GM21528 (cell line): ENCODE measurements around the gene CDKAL1.

ENCODE experiments used
- ATAC-seq: cut with Tn5 transposase; IDR thresholded peaks from one replicate; pipeline ENCODE4 v1.9.1; 2021; ENCODE audit warnings: mild to moderate bottlenecking, moderate library complexity; ENCODE audit not compliant: unreplicated experiment, low FRiP score

Gene CDKAL1

DNA sequence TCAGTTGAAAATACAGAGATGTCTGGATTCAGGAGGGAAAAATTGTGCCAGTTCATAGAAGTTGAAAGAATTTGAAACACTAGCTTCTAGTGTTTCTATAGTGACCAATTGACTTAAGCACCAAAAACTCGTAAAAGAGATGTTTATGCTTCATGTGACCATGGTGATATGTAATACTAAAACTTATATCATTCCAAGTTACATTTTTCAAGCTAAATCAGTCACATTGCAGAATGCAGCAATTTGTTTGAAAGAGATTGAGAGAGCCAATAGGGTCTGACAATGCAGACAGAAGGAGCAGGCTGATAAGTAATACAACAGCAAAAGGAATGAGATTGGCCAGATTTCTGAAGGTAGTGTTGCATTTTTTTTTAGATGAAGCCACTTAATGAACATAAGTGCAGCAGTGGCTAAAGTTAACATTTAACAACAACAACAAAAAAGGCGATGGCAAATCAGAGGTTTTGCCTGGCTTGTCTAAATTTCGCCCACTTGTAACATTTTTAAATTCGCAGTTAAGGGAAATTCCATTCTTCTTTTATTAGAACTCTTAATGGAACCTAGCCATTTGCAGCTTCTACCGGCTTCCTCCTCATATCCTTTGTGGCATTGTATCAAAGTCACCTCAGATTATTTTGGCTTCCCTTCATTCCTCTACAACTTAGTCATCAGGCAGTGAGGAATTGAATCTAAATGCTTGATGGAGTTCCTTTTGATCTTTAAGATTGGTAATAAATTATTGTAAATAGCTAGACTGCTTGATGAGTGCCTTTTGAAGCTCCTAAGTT lies 575.3 kb downstream of the CDKAL1 start:
- no peak for ATAC-seq

DNA sequence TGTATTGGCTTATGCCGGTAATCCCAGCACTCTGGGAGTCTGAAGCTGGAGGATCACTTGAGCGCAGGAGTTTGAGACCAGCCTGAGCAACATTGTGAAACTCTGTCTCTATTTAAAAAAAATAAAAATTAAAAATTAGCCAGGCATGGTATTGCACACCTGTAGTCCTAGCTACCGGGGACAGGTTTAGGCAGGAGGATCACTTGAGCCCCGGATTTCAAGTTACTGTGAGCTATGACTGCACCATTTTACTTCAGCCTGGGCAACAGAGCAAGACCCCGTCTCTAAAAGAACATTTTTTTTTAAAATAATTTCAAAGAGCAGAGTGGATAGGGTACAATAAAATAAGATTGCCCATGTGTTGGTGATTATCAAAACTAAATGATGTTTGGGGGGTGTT lies 576.4 kb downstream of the CDKAL1 start:
- ATAC-seq: no peak

DNA sequence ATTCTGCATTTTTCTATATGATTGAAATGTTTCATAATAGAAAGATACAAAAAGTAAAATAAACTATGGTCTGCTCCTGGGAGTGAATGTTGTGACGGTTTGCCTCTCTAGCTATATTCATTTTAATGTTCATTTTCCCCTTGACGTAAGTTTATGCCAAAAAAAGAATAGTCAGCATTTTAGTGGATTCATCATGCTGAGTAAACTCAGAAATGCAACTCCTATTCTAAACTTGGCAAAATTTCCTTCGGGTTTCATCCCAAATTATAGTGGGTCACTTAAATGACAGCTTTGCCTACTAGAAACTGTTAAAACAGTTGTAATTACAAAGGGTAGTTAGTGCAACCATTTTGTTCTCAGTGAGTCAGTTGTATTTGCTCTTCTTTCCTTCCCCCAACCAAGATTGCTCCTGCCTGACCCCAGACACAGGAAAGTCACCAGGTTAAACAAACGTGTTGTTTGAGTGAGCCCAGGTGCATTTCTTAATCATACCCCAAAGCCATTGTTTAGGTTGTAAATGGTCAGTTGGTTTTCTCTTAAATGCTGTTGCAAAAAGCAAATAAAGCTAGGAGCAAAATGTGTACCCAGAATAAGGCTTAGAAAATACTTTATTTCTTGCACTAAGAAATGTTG lies 577.0 kb downstream of the CDKAL1 start:
- no peak for ATAC-seq

DNA sequence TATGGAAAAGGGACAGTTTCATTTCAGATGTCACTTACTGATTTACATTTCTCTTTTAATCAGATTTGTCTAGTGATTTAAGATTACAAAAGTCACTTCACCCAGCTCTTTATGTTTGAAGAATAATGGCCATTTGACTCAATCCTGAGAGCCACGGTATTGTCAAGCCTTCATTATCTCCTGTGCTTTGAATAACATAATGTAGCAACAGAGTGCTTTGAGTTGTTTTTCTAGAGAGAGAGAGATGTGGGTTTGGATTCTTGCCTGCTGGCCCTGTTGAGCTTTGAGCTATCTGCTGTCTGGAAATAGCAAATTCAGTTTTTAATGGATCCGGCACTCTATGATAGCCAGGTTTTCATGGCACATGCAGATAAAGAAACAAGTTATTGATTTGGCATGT lies 580.9 kb downstream of the CDKAL1 start:
- no peak for ATAC-seq

DNA sequence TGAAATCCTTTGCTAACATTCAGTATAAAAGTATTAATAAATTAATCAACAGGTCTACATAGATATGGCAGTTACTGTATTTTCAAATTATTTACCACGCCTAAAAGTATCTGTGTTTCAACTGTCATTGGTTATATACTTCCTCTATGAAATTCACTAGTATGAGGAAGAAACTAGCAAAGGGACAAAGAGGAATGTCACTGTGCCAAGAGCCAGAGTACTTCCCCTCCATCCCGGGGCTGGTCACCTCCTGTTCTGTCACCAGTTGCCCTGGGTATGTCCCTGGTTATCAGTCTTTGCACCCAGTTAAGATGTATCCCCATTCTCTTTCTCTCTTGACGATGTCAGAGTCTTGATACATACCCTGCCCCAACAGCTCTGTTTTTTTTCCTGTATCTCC lies 582.5 kb downstream of the CDKAL1 start:
- no peak for ATAC-seq

DNA sequence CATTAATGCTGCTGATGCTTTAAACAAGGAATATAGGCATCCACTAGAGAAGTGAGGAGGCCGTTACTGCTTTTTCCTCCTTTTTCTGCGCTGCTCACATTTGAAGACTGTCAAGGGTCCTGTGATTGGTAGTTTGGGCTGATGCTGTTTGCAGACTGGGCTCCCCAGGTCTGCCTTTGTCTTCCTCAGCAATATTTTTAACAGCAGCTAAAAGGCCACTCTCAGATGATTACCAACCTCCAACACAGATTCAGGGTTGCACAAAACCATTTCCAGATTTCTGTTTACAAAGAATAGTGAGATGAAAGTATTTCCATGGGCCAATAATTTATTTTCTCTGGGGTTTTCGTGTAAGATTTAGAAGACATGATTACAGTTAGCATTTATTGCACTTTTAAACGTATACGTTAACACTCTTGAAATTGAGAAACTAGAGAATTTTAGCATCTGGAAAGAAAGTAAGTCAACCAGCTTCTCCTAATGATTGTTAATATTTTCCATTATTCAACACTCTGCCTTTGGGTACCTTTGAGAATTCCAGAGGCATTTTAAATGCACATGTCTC lies 584.0 kb downstream of the CDKAL1 start:
- ATAC-seq: no peak

DNA sequence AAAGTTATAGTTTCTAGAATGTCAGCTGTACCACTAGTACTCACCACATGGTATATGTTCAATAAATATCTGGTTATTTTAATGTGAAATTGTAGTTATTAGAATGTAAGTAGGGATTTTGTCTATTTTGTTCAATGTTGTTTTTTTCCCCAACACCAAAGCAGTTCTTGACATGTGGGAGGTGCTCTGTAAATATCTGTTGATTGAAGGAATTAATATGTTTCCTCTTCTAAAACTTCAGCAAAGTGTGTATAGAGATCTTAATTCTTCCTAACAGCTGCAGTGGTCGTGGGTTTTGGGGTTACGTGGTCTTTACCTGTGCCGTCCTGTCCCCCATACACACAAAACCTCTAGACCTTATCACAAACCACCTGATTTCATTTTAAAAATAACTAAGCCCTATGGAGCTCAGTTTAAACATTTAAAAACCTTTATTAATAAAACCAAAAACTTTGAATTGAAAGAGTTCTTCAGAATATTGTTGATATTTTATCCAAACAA lies 587.4 kb downstream of the CDKAL1 start:
- ATAC-seq: no peak

DNA sequence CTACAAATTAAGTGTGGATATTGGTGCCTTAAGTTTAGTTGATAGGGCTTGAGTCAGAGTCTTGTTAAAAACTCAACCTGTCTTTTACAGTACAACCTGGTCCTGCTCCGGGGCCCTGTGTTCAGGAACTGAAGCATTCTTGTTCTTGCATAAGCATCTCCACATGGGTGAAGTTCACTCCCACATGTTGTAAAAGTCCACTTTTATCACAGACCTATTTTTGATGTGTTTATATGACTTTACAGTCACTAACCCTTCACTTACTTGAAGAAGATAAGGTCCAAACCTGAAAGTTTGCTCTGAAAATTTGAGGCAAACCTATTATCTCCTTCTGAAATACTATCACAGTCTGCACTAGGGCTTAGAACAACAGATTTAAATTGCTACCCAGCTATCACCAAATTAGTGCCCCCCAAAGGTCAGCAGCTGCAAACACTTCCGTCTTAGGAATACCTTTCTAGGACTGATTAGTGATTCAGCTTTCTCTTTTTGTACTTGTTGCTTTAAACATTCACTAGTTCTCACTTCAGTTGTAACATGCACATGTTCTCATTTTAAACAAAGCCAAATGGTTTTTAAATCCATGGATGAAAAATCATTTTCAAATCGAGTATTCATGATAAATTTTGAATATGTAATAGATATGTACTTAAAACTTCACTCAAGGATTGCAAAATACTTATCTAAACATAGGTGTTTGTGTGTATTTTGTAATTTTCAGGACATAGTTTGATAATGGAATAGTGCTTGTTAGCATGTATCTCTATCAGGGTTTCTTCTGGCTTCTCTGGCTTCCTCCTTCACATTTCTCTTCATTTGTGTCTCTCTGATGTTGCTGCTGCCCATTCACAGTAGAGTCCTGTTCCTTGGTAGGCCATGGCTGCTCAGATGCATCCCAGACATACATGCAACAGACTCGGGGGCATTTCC lies 589.5 kb downstream of the CDKAL1 start:
- no peak for ATAC-seq

DNA sequence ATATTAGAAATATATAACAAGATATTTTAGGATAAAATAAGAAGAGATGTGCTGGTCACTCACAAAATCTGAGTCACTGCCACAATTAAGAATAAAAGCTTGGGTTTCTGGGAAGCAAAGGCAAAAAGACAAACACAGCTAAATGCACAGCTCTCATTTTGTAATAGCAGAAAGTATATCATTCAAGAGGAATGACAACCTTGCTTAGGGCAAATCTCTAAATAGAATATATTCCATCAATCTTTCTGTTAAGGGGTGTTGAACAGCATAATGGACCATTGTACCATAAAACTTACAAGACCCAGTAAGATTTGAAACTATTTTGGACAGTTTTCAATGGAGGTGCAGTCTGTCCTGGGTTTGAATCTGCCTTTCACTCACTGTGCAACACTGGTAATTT lies 594.3 kb downstream of the CDKAL1 start:
- ATAC-seq: no peak

DNA sequence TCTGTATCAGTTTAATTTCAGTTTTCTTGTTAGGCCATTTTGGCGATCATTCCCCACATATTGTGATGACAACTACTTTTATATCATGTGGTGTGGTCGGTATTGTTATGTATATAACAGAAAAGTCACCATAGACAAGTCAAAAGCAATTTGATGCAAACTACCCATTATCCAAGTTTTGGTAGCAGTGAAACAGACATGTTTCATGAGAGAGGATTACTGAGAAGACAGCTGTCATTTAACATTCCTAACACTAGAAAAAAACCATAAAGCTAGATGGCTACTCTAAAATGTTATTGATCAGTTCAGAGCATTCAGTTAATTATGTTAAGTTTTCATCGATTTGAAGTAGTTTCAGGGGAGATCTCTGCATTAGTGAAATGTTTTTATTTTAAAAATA lies 597.1 kb downstream of the CDKAL1 start:
- ATAC-seq: no peak

DNA sequence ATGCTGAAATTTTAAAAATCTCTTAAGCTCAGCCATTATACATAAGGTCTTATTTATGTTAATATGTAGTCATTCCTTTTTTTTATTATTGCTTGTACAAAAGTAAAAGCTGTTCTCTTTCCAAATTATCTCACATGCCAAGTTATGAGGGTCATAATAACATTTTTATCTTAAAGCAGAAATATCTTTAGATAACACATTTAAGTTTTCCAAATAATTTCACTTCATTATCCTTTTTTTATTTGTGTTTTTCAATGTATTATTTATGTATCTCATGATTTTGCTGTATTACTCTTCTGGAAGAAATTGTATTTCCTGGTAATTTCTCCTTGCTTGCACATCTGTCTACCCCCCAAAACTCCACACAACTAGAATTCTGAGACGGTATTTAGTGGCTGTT lies 598.2 kb downstream of the CDKAL1 start:
- no peak for ATAC-seq

DNA sequence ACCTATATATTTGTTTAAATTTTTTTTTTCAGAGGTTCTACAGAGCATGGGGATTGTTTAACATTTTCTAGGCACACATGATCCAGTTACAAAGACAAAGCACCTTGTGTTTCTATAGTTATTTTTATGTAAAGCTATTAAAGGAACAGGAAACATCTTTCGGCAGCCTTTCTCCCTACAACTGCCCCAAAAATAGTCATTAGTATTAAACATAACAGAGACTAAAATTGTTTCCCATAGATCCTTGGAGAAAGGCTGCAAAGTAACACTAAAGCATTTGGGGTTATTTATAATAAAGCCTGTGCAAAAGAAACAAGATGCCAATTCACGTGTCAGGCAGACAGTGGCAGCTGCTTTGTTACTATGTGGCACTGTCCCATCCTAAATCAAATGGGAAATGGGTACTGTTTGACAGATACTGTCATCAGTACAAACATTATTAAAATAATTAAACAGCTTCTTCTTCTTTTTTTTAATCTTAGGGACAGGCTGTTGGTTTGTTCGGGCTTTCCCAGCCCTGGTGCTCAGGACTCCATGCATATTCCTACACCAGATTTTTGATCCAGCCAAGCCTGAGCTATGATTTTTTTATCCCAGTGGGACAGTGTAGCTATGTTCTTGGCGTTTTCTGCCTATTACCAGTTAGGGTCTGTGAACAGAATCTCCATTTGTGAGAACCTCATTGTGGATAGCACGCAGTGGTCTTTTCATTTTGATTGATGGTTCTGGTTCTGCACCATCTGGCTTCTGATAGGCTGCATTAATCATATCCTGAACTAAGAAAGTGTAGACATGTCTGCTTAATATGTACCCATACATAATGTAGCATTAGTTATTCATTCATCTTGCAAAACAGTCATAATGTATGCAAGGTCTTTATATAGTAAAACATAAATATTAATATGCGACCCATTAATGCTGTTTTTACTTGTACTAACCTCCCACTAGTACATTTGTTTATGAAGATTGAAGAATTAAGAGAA lies 598.9 kb downstream of the CDKAL1 start:
- no peak for ATAC-seq

DNA sequence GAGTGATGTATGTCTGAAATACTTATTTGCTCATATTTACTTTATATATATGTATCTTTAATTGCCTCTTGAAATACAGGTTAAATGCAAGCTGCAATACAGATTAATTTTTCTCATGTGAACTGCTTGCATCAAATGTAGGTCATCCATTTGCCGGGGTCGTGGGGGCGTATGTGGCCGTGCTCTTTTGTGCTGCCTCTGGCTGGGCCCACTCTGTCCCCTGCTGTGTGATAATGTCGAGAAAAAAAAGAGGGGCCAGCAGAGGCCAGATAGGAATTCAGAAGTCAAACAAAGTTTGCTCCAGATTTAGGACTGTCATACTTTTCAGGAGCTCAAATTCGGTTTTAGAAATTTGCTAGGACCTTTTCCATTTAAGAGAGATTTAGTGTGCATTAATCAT lies 599.6 kb downstream of the CDKAL1 start:
- ATAC-seq: no peak

DNA sequence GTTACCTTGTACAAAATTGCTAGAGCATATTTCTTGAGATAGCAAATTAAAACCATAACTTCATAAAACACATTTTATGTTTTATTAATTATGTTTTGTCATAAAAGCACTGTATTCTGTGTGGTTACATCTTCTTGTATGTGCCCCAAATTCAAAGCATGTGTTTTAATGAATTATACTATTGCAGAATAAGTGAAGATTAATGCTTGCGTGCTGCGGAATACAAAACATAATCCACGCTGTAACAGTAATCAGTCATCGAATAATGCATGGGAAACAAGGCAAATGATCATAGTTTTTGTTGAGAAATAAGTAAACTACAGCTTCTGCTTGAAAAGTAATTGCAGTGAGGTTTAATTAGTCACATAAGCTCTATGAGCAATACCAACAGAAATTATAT lies 600.1 kb downstream of the CDKAL1 start:
- no peak for ATAC-seq

DNA sequence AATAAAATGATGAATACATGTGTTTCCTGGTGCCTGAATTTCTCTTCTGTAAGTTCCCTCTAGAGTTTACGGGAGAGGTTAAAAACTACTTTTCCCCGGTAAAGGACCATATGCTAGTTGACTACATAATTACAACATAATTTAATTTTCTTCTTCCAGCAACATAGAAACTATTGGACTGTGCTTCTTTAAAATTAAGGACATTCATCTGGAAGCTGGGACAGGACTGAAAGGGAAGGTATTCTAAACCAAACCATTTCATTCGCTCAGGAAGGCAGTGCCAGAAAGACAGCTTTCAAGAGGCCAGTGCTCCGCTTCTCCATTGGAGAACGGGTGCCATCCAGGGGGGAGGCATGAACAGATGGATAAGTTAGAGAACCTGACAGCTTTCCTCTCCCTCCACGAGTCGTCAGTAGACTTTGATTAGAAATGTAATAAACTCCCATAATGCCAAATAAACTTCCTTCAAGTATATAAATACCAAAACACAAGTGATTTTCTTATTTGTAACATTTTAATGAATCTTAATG lies 601.3 kb downstream of the CDKAL1 start:
- no peak for ATAC-seq

DNA sequence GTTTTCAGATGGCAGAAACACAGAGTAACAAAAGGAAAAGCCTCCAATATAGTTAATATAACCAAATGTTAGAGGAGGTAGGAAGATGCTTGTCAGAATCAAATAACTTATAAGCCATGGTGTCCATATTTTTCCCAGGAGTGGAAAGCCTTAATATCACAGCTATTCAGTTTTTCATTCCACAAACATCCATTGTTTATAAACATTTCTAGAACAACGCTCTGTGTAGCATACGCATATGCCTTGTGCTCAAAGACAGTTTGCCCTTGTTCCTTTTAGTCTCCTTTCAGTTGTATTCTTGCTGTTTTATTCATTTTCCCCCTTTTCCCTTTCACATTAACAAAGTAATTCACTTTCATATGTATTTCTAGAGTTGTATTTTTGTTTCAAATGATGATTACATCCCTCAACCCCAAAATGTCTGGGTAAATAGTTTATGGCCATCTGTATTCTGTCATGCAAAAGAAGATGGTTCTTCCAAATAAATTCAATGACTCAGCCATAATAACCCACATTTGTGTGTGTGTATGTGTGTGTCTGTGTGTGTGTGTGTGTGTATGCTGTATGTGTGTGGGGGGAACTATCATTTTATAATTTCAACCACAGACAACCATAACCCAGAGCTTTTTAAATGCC lies 603.6 kb downstream of the CDKAL1 start:
- ATAC-seq: no peak

DNA sequence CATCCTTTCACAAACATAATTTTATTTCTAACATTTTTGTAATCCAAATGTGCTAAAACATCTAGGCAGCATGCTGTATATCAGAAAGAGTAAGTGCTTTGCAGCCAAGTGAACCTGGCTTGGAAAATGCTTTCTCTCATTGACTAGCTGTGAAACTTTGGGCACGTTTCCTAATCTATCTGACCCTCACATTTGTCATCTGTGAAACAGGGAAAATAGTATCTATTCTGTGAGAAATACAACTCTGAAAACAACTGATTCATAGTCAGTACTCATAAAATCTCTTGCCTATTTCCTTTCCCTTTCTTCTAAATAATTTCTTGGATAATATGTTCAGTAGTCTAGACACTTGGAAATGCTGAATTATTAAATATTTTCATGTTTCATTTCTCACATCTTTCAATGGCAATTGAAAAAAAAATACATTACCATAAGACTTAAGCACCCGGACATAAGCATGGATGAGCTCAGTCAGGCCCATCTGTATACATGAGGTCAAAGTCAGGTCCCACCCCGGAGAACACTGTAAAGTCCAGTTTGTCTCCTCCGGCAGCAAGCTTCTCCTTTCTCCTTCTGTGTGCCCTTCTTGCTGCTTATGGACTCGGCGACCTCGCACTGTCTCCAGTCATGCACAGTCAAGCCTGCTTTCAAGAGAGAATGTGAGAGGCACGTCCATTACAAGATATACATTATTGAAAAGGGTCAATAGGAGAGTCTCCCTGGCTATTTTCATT lies 604.2 kb downstream of the CDKAL1 start:
- no peak for ATAC-seq

DNA sequence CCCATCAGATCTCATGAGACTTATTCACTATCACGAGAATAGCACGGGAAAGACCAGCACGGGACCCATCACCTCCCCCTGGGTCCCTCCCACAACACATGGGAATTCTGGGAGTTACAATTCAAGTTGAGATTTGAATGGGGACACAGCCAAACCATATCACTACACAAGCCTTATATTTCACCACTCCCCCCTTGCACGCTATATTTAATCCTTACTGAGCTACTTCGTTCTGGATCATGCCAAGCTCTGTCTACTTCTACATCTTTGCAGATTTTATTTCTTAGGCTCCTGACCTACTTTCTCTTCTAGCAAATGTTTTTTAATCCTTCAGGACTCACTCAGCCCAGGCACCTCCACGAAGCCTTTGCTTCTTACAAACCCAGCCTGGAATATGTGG lies 606.7 kb downstream of the CDKAL1 start:
- ATAC-seq: no peak
